ENCODE measurements around the gene QSOX2. TPM values are rescaled to one million over a fixed set of nuclear protein-coding genes. Genes with fewer than 3 reads are reported as not detected.

The QSOX2 gene
- total RNA-seq, 3 donors from 2014 or later (not counting 1 experiment from before 2014, with no cell fraction given) = 10.8 to 16.7 (median 16.6) TPM

DNA sequence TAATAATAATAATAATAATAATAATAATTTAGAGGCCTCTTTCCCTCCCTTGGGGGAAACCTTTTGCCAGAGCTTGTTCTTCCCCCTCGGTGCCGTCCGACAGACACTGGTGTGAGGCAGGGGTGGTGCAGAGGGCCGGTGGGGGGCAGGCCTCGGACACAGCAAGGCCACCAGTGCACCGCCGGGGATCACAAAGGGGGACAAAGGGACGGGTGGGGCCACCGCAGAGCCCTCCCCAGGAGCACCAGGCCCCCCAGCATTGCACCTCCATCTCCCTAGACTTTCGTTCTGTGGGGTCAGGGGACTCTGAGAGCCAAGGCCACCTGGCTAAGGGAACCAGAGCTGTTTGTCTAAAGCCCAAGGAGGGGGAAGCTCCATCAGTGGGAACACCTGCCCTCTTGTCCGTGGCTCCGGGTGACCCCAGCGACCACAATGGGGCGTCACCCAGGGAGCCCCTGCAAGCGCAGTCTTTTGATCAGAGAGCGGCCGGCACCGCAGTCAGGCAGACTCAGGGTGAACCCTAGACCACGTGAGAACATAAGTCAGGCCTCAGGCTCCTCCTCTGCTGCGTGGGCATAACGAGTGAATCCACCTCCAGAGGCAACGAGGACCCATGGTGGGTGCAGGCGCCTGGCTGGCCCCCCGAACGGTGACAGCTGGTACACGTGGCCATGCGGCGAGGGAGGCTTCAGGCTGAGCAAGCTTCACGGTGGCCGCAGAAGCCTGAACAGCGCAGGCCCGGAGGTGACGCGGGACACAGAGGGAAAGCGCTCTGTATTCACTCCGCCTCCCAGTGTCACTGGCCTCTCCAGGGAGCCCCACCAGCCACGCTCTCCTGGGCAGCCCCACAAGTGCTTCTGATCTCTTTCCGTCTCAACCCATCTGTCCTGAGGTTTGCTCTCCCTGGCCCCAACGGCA is 12.0 kb upstream of the QSOX2 start:
- Mint-ChIP-seq H3K36me3 (no peaks in the 10 kb centered on the region), H3K4me1 (no peaks in the 10 kb centered on the region), H3K4me3 (no peak overlapping the region), H3K9me3 (no peaks in the 10 kb centered on the region), H3K27me3 (ENCODE audit: low read depth in 2 of 2) (no peaks in the 10 kb centered on the region), H3K27ac (no peak overlapping the region)
- H3K4me3 ChIP-seq (ENCODE audit: low read length) = no peak overlapping the region
- H3K27me3 ChIP-seq (ENCODE audit: control insufficient read depth, insufficient read depth, low read length) = no peaks in the 10 kb centered on the region
- no peaks in the 10 kb centered on the region for H3K4me1 ChIP-seq (ENCODE audit: control insufficient read depth, insufficient read depth, low read length)
- DNase-seq = no peak
- H3K27ac ChIP-seq (ENCODE audit: low read length) = no peak overlapping the region
- H3K36me3 ChIP-seq (ENCODE audit: control insufficient read depth, insufficient read depth, low read length) = no peaks in the 10 kb centered on the region
- no peaks in the 10 kb centered on the region for H3K9me3 ChIP-seq (ENCODE audit: control insufficient read depth, insufficient read depth, low read length)
- TF ChIP-seq, protein P1, sequence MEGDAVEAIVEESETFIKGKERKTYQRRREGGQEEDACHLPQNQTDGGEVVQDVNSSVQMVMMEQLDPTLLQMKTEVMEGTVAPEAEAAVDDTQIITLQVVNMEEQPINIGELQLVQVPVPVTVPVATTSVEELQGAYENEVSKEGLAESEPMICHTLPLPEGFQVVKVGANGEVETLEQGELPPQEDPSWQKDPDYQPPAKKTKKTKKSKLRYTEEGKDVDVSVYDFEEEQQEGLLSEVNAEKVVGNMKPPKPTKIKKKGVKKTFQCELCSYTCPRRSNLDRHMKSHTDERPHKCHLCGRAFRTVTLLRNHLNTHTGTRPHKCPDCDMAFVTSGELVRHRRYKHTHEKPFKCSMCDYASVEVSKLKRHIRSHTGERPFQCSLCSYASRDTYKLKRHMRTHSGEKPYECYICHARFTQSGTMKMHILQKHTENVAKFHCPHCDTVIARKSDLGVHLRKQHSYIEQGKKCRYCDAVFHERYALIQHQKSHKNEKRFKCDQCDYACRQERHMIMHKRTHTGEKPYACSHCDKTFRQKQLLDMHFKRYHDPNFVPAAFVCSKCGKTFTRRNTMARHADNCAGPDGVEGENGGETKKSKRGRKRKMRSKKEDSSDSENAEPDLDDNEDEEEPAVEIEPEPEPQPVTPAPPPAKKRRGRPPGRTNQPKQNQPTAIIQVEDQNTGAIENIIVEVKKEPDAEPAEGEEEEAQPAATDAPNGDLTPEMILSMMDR (IDR thresholded peaks at IDR 0.05) = no peak
- intact Hi-C loops (cut with micrococcal nuclease) = no loop called here
- WGBS (ENCODE audit: insufficient coverage) = 81% methylated on average over 39 of the region's 39 CpGs
- ATAC-seq = no peak

- Histone ChIP-seq H3K27me3 (ENCODE audit: control insufficient read depth, insufficient read depth, low read length) (no peaks in the 10 kb centered on the region), H3K36me3 (ENCODE audit: control insufficient read depth, insufficient read depth, low read length) (no peaks in the 10 kb centered on the region), H3K4me3 (ENCODE audit: low read length) (no peak overlapping the region), H3K9me3 (ENCODE audit: control insufficient read depth, insufficient read depth, low read length) (no peaks in the 10 kb centered on the region), H3K27ac (ENCODE audit: low read length) (no peak overlapping the region), H3K4me1 (ENCODE audit: control insufficient read depth, insufficient read depth, low read length) (no peaks in the 10 kb centered on the region)
- WGBS (ENCODE audit: insufficient coverage) = 77% methylated on average over 28 of the region's 28 CpGs
- Mint-ChIP-seq H3K4me1 (no peaks in the 10 kb centered on the region), H3K4me3 (no peak overlapping the region), H3K27me3 (ENCODE audit: low read depth in 2 of 2) (no peaks in the 10 kb centered on the region), H3K36me3 (no peaks in the 10 kb centered on the region), H3K27ac (no peak overlapping the region), H3K9me3 (no peaks in the 10 kb centered on the region)
- intact Hi-C loops (cut with micrococcal nuclease) = no loop called here
- ATAC-seq (no peak), DNase-seq (no peak)
- TF ChIP-seq, protein P1 (IDR thresholded peaks at IDR 0.05) = no peak
Observed at GRCh38 chr9:136255896-136256890, 10.6 kb upstream of the QSOX2 start.

GRCh38 chr9:136255166-136255538 is 9.5 kb upstream of the QSOX2 start:
- ATAC-seq (no peak), DNase-seq (no peak)
- 81% methylated on average over 12 of the region's 12 CpGs for WGBS (ENCODE audit: insufficient coverage)
- H3K27ac ChIP-seq (ENCODE audit: low read length) = no peak overlapping the region
- no peaks in the 10 kb centered on the region for H3K9me3 Mint-ChIP-seq
- H3K4me1 Mint-ChIP-seq = no peaks in the 10 kb centered on the region
- no peaks in the 10 kb centered on the region for H3K4me1 ChIP-seq (ENCODE audit: control insufficient read depth, insufficient read depth, low read length)
- TF ChIP-seq, protein P1 (IDR thresholded peaks at IDR 0.05) = no peak
- intact Hi-C loops (cut with micrococcal nuclease) = no loop called here
- no peak overlapping the region for H3K4me3 ChIP-seq (ENCODE audit: low read length)
- no peak overlapping the region for H3K4me3 Mint-ChIP-seq
- no peaks in the 10 kb centered on the region for H3K27me3 Mint-ChIP-seq (ENCODE audit: low read depth in 2 of 2)
- no peaks in the 10 kb centered on the region for H3K36me3 Mint-ChIP-seq
- H3K27ac Mint-ChIP-seq = no peak overlapping the region
- H3K36me3 ChIP-seq (ENCODE audit: control insufficient read depth, insufficient read depth, low read length) = no peaks in the 10 kb centered on the region
- H3K27me3 ChIP-seq (ENCODE audit: control insufficient read depth, insufficient read depth, low read length) = no peaks in the 10 kb centered on the region
- H3K9me3 ChIP-seq (ENCODE audit: control insufficient read depth, insufficient read depth, low read length) = no peaks in the 10 kb centered on the region
